ENCODE measurements around the gene GDNF. TPM values are rescaled to one million over a fixed set of nuclear protein-coding genes. Genes with fewer than 3 reads are reported as not detected.

Gene GDNF
- total RNA-seq, 4 donors from 2014 or later: 0.81 to 6.4 (median 4.3) TPM

GRCh38 chr5:37815913-37816312 lies 23.9 kb downstream of the GDNF start:
- Histone ChIP-seq H3K9me3 (no peaks in the 10 kb centered on the region), H3K27ac (no peak overlapping the region), H3K4me3 (no peak overlapping the region), H3K27me3 (no peaks in the 10 kb centered on the region), H3K4me1 (peaks cover 0 to 12% (median 0%) of the 10 kb centered on the region in 3 donors), H3K36me3 (peaks cover 0 to 24% of the 10 kb centered on the region in 2 donors)
- no peak for ATAC-seq
- TF ChIP-seq EP300 (IDR thresholded peaks at IDR 0.05) (no peak), POLR2AphosphoS5 (IDR thresholded peaks at IDR 0.05) (no peak), POLR2A (IDR thresholded peaks at IDR 0.05) (no peak)
- TF ChIP-seq, protein P1, sequence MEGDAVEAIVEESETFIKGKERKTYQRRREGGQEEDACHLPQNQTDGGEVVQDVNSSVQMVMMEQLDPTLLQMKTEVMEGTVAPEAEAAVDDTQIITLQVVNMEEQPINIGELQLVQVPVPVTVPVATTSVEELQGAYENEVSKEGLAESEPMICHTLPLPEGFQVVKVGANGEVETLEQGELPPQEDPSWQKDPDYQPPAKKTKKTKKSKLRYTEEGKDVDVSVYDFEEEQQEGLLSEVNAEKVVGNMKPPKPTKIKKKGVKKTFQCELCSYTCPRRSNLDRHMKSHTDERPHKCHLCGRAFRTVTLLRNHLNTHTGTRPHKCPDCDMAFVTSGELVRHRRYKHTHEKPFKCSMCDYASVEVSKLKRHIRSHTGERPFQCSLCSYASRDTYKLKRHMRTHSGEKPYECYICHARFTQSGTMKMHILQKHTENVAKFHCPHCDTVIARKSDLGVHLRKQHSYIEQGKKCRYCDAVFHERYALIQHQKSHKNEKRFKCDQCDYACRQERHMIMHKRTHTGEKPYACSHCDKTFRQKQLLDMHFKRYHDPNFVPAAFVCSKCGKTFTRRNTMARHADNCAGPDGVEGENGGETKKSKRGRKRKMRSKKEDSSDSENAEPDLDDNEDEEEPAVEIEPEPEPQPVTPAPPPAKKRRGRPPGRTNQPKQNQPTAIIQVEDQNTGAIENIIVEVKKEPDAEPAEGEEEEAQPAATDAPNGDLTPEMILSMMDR (IDR thresholded peaks at IDR 0.05): no peak
- WGBS, 2 donors (ENCODE audit: low coverage in 1 of 2): 63 to 71% methylated on average over 5 to 7 of the region's 7 CpGs

GRCh38 chr5:37814699-37815098 lies 25.1 kb downstream of the GDNF start:
- TF ChIP-seq, protein P1 (IDR thresholded peaks at IDR 0.05): no peak
- TF ChIP-seq EP300 (IDR thresholded peaks at IDR 0.05) (no peak), POLR2AphosphoS5 (IDR thresholded peaks at IDR 0.05) (no peak), POLR2A (IDR thresholded peaks at IDR 0.05) (no peak)
- H3K4me1 ChIP-seq: peaks cover 0 to 12% (median 0%) of the 10 kb centered on the region in 3 donors
- no peak for ATAC-seq
- H3K36me3 ChIP-seq: peaks cover 0 to 24% of the 10 kb centered on the region in 2 donors
- 49 to 60% methylated on average over 11 of the region's 11 CpGs for WGBS, 2 donors (ENCODE audit: low coverage in 1 of 2)
- H3K27me3 ChIP-seq: no peaks in the 10 kb centered on the region
- no peaks in the 10 kb centered on the region for H3K9me3 ChIP-seq
- no peak overlapping the region for H3K27ac ChIP-seq
- H3K4me3 ChIP-seq: no peak overlapping the region

DNA sequence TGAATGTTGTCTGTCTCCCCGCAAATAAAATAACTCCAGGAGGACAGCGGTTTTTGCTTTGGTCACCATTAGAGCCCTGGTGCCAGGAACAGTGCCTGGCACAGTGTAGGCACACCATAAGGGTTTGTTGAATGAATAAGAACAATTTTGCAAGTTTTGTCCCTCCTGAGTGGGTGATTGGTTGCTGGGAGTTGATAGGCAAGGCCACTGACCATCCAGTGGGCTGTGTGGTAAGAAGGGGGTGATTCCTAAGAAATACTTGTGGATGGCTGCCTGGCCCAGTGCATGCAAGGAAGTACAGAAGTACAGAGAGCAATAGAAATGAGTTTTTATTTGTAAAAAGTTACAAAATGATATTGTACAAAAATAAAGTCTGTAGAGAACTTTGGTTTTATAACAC lies 27.5 kb downstream of the GDNF start:
- no peak overlapping the region for H3K27ac ChIP-seq
- ATAC-seq: no peak

GRCh38 chr5:37811866-37812265 lies 28.0 kb downstream of the GDNF start:
- Histone ChIP-seq H3K4me3 (no peak overlapping the region), H3K4me1 (peaks cover 0 to 2% (median 0%) of the 10 kb centered on the region in 3 donors), H3K27me3 (no peaks in the 10 kb centered on the region), H3K27ac (no peak overlapping the region), H3K9me3 (no peaks in the 10 kb centered on the region), H3K36me3 (peaks cover 0 to 21% of the 10 kb centered on the region in 2 donors)
- TF ChIP-seq EP300 (IDR thresholded peaks at IDR 0.05) (no peak), POLR2A (IDR thresholded peaks at IDR 0.05) (no peak), POLR2AphosphoS5 (IDR thresholded peaks at IDR 0.05) (no peak)
- TF ChIP-seq, protein P1 (IDR thresholded peaks at IDR 0.05): no peak
- no peak for ATAC-seq
- WGBS, 2 donors (ENCODE audit: low coverage in 1 of 2): 90 to 91% methylated on average over 3 of the region's 10 CpGs

More for the DNA sequence above, 27.5 kb downstream of the GDNF start:
- H3K9me3 ChIP-seq: no peaks in the 10 kb centered on the region
- H3K4me3 ChIP-seq: no peak overlapping the region
- TF ChIP-seq POLR2AphosphoS5 (IDR thresholded peaks at IDR 0.05) (no peak), EP300 (IDR thresholded peaks at IDR 0.05) (no peak), POLR2A (IDR thresholded peaks at IDR 0.05) (no peak)
- TF ChIP-seq, protein P1 (IDR thresholded peaks at IDR 0.05): no peak
- 100% methylated on average over 1 of the region's 2 CpGs; no CpG with 5 or more reads in 1 of the 2 donors for WGBS, 2 donors (ENCODE audit: low coverage in 1 of 2)
- H3K27me3 ChIP-seq: no peaks in the 10 kb centered on the region
- peaks cover 0 to 7% (median 0%) of the 10 kb centered on the region in 3 donors for H3K4me1 ChIP-seq
- H3K36me3 ChIP-seq: peaks cover 0 to 21% of the 10 kb centered on the region in 2 donors

DNA sequence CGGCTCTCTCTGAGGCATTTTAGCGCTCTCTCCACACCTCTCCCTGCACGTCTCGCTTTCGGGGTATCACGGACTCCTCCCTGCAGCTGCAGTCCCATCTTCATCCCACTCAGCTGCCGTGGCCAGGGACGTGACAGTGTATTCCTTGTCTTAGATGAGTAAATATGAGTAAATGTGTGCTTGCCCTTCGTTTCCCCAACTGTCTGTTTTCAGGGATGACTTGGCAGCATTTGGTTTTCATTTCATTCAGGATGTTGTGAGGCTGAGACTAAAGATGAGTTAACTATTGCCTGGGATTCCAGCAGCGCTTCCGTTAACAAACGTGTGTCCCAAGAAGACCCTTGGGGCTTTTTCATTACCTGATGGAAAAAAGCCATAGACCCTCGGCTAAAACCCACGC lies 29.5 kb downstream of the GDNF start:
- Histone ChIP-seq H3K27me3 (no peaks in the 10 kb centered on the region), H3K36me3 (peaks cover 0 to 18% of the 10 kb centered on the region in 2 donors), H3K4me3 (no peak overlapping the region), H3K4me1 (peaks cover 0 to 14% (median 0%) of the 10 kb centered on the region in 3 donors), H3K9me3 (no peaks in the 10 kb centered on the region), H3K27ac (no peak overlapping the region)
- TF ChIP-seq POLR2AphosphoS5 (IDR thresholded peaks at IDR 0.05): no peak
- TF ChIP-seq EP300 (IDR thresholded peaks at IDR 0.05): no peak
- no peak for TF ChIP-seq POLR2A (IDR thresholded peaks at IDR 0.05)
- TF ChIP-seq, protein P1 (IDR thresholded peaks at IDR 0.05): no peak
- 63 to 71% methylated on average over 6 to 12 of the region's 14 CpGs for WGBS, 2 donors (ENCODE audit: low coverage in 1 of 2)
- no peak for ATAC-seq
